22Rv1 (cell line): ENCODE measurements around the gene DUSP1.

Experiments used
- ZFX ChIP-seq: fragments of 450-650 bp; IDR thresholded peaks from 2 replicates; pipeline ENCODE4 v1.6.1; 2017; ENCODE audit warnings: antibody characterized with exemption, borderline replicate concordance
- TF ChIP-seq, protein P1 (sequence below): fragments of 450-650 bp; IDR thresholded peaks from 2 replicates; pipeline ENCODE4 v1.5.1; 2017; ENCODE audit warnings: mild to moderate bottlenecking

GRCh38 chr5:172786736-172787462, 15.9 kb upstream of the DUSP1 start:
- TF ChIP-seq, protein P1, sequence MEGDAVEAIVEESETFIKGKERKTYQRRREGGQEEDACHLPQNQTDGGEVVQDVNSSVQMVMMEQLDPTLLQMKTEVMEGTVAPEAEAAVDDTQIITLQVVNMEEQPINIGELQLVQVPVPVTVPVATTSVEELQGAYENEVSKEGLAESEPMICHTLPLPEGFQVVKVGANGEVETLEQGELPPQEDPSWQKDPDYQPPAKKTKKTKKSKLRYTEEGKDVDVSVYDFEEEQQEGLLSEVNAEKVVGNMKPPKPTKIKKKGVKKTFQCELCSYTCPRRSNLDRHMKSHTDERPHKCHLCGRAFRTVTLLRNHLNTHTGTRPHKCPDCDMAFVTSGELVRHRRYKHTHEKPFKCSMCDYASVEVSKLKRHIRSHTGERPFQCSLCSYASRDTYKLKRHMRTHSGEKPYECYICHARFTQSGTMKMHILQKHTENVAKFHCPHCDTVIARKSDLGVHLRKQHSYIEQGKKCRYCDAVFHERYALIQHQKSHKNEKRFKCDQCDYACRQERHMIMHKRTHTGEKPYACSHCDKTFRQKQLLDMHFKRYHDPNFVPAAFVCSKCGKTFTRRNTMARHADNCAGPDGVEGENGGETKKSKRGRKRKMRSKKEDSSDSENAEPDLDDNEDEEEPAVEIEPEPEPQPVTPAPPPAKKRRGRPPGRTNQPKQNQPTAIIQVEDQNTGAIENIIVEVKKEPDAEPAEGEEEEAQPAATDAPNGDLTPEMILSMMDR: no peak
- no peak for TF ChIP-seq ZFX
